Activated CD4-positive, alpha-beta T cell treated with anti-CD3 and anti-CD28 coated beads for 4 hours (primary cell): ENCODE data around the gene DNAJC5.
"Not testable (repeated sequence)": the region's sequence is repeated elsewhere in the genome, so short reads cannot be mapped to it uniquely, and the experiment has no call there.

Experiments
- DNase-seq, 2 donors: peaks; one replicate each; pipeline ENCODE4 v3.0.0-alpha.2; 2020

The DNAJC5 gene

GRCh38 chr20:63915471-63915870 lies 20.5 kb downstream of the DNAJC5 start:
- no peak for DNase-seq

DNA sequence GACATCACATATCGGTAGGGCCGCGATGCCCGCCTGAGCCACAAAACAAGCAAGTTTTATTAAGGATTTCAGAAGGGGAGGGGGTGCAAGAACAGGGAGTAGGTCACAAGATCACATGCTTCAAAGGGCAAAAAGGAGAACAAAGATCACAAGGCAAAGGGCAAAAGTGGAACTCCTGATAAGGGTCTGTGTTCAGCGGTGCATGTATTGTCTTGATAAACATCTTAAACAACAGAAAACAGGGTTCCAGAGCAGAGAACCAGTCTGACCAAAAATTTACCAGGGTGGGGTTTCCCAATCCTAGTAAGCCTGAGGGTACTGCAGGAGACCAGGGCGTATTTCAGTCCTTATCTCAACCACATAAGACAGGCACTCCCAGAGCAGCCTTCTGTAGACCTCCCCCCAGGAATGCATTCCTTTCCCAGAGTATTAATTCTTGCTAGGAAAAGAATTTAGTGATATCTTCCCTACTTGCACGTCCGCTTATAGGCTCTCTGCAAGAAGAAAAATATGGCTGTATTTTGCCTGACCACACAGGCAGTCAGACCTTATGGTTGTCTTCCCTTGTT lies 21.5 kb downstream of the DNAJC5 start:
- not testable (repeated sequence) for DNase-seq

GRCh38 chr20:63917811-63918210 lies 22.9 kb downstream of the DNAJC5 start:
- DNase-seq = no peak

GRCh38 chr20:63919130-63919529 lies 24.2 kb downstream of the DNAJC5 start:
- no peak for DNase-seq

DNA sequence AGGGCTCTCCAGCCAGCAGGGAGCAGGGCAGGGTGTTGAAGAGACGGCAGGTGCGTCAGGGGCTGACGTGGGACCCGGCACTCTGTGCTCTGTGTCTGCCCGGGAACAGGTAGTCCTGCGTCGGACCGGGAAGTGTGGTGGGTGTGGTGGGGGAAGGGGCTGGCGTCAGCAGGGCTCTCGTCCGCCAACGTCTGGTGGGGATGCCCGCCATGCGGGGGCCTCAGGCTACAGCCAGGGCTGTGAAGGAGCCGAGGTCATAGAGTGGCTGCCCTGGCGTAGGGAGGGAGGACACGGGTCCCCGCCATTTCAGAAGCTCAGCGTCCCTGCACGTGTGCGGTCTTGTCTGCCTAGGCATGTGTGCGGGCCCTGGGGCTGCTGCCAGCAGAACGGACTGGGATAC lies 25.3 kb downstream of the DNAJC5 start:
- DNase-seq = no peak

DNA sequence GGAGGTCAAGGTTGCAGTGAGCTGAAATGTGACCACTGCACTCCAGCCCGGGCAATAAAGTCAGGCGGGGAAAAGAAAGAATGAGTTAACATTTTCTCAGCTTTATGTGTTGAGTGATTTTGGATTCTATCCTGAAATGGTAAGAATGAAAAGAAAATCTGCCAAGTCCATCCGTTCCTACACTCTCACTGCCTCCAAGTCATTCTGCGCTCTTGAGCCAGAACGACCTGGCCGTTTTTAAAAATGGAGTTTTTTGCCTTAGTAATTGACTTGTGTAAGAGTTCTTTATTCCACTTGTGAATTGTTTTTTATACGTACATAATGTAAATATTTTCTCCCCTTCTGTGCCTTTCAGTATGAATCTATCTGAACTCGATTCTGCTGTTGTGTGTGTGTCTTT lies 28.7 kb downstream of the DNAJC5 start:
- no peak for DNase-seq

- DNase-seq = no peak
Observed at GRCh38 chr20:63924241-63924640, 29.3 kb downstream of the DNAJC5 start.

- DNase-seq = no peak
Observed at GRCh38 chr20:63926298-63926697, 31.4 kb downstream of the DNAJC5 start.

GRCh38 chr20:63929071-63929470 lies 34.1 kb downstream of the DNAJC5 start:
- DNase-seq = no peak

- DNase-seq = not testable (repeated sequence)
Observed at GRCh38 chr20:63929473-63929883, 34.6 kb downstream of the DNAJC5 start.

DNA sequence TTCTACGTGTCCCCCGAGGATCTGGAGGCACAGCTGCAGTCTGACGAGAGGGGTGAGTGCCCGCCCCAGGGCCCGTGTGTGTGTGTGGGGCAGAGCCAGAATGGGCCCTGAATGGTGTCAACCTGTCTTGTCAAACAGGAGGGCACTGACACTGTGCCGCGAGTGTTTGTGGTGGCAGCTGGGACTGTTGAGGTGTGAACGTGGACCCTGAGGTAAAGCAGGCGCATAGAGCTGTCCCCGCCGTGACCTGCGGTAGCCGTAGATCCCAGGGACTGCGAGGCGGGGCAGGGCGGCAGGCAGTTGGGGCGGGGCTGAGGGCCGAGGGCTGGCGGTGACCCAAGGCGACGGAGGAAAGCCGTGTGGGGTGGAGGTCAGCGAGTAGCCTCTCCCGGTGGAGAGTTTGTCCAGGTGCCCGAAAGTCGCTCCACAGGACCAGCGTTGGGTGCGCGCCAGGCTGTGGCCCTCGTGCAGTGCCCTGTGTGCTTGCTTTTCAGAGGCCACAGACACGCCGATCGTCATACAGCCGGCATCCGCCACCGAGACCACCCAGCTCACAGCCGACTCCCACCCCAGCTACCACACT lies 36.1 kb downstream of the DNAJC5 start:
- DNase-seq = no peak

DNA sequence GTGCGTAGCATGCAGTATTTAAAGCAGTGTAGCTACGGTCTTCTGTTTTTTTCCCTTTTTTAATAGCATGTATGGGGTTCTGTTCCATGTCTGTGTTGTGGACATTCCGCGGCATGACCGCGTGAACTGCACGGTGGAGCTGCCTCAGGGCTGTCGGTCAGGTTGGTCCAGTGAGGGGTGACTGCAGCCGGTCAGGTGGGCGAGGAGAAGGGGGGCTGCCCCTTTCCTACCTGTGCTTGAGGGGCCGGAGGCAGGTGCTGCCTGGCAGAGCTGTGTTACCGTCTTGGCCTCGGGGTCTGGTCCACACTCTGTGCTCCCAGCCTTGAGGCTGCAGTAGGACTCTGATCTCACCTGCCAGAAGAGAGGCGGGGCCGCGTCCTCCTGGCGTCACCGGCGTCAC lies 36.8 kb downstream of the DNAJC5 start:
- DNase-seq = no peak

DNA sequence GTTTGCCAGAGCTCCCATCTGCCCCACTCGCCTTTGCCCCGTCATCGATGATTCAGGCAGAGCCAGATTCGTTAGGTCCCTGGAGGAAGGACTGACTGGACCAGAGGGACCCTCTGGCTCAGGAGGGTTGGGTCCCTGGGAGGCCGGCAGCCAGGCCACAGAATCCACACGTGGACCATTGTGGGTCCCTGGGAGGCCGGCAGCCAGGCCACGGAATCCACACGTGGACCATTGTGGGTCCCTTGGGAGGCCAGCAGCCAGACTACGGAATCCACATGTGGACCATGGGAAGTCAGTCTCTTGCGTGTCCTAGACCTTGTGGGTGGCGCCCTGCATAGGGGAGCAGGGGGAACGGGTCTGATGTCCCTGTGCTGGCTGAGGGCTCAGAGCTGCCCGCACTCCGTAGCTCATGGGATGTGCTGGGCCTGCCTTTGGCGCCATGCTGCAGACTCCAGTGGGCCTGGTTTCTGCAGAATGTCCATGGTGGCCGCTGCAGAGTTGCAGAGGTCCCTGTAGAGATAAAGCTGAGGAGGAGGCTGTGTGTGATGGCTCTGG lies 37.8 kb downstream of the DNAJC5 start:
- DNase-seq = no peak

- DNase-seq = no peak
Observed at GRCh38 chr20:63933646-63934045, 38.7 kb downstream of the DNAJC5 start.

GRCh38 chr20:63934271-63935068 lies 39.5 kb downstream of the DNAJC5 start:
- no peak for DNase-seq

GRCh38 chr20:63935447-63935846 lies 40.5 kb downstream of the DNAJC5 start:
- no peak for DNase-seq

GRCh38 chr20:63937596-63937995 lies 42.7 kb downstream of the DNAJC5 start:
- no peak for DNase-seq

- peak in 1 of 2 donors; percentile 34 for DNase-seq
Observed at GRCh38 chr20:63939061-63939935, 44.4 kb downstream of the DNAJC5 start.

GRCh38 chr20:63940071-63940471 lies 45.1 kb downstream of the DNAJC5 start:
- DNase-seq = no peak

- no peak for DNase-seq
Observed at GRCh38 chr20:63940472-63941266, 45.7 kb downstream of the DNAJC5 start.

DNA sequence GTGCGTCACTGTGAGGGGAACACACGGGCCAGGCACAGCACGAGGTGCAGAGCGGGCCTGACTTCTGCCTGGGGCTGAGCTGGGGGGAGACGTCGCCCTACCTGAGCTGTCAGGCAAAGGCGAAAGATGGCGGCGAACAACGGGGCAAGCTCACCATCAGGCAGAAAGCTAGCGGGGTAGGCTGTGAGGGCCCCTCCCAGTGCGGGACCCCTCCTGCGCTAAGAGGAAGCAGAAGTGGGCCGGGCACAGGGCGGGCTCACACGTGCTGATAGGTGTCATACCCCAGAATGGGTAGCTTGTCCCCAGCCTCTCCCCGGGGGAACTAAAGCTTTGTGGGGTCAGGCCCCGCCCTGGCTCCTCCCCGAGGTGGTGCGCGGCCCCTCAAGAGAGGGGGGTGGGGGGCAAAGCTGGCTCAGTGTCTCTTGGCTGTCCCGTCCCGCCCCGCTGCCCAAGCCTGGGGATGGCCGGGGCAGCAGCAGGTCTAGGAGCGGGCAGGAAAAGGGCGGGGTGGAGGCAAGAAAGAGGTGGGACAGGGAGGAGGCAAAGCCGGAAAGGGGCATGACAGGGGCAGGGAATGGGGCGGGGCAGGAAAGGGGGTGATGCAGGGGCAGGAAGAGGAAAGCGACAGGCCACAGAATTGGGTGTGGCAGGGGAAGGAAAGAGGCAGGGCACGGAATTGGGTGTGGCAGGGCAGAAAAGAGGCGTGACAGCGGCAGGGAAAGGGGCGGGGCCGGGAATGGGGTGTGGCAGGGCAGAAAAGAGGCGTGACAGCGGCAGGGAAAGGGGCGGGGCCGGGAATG lies 46.6 kb downstream of the DNAJC5 start:
- peak; percentile 49 to 58 for DNase-seq
